HUES6 (cell line): Measurements from ENCODE around the gene ZNFX1.
A peak's percentile ranks its signal among the peaks of the same experiment; 100 is the strongest.

Experiments used
- H3K27ac ChIP-seq: 2 replicates; pipeline ENCODE4 v1.7.0; 2013; ENCODE audit warnings: low read depth, mild to moderate bottlenecking, low read length, inconsistent platforms
- H3K27me3 ChIP-seq: 2 replicates; pipeline ENCODE4 v1.6.1; 2013; ENCODE audit warnings: low read length; ENCODE audit not compliant: control insufficient read depth, insufficient read depth
- H3K36me3 ChIP-seq: 2 replicates; pipeline ENCODE4 v1.6.1; 2013; ENCODE audit warnings: low read length; ENCODE audit not compliant: control insufficient read depth, insufficient read depth
- H3K4me1 ChIP-seq: 2 replicates; pipeline ENCODE4 v1.6.1; 2013; ENCODE audit warnings: low read length; ENCODE audit not compliant: control insufficient read depth, insufficient read depth
- H3K4me3 ChIP-seq: 2 replicates; pipeline ENCODE4 v1.5.1; 2013; ENCODE audit warnings: low read depth, low read length
- H3K9ac ChIP-seq: one replicate; pipeline ENCODE4 v1.6.1; 2013; ENCODE audit warnings: mild to moderate bottlenecking, low read length
- H3K9me3 ChIP-seq: 2 replicates; pipeline ENCODE4 v1.6.1; 2013; ENCODE audit warnings: low read depth, low read length; ENCODE audit not compliant: control insufficient read depth, insufficient read depth

The ZNFX1 gene

GRCh38 chr20:49292010-49292409 lies 14.2 kb upstream of the ZNFX1 start:
- peaks cover 48% of the 10 kb centered on the region for H3K36me3 ChIP-seq
- no peak overlapping the region for H3K9ac ChIP-seq
- H3K4me1 ChIP-seq = peaks cover 20% of the 10 kb centered on the region
- no peaks in the 10 kb centered on the region for H3K27me3 ChIP-seq
- H3K4me3 ChIP-seq = no peak overlapping the region
- peak overlapping the region; percentile 35; the same call in 1 of the 2 replicates for H3K27ac ChIP-seq
- no peaks in the 10 kb centered on the region for H3K9me3 ChIP-seq

DNA sequence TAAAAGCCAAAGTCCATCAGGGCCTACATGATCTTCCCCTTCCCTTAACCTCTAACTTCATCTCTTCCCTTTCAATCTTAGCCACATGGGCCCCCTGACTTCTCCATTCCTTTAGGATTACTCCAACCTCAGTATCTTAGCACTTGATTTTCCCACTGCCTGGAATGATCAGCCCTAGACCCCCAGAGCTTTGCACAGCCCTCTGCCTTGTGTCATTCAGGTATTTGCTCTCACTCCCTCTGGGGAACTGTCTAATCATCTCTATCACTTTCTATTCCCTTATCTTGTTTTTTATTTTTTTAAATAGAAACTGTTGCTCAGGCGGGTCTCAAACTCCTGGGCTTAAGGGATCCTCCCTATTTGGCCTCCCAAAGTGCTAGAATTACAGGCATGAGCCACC lies 13.3 kb upstream of the ZNFX1 start:
- H3K36me3 ChIP-seq = peaks cover 56% of the 10 kb centered on the region

DNA sequence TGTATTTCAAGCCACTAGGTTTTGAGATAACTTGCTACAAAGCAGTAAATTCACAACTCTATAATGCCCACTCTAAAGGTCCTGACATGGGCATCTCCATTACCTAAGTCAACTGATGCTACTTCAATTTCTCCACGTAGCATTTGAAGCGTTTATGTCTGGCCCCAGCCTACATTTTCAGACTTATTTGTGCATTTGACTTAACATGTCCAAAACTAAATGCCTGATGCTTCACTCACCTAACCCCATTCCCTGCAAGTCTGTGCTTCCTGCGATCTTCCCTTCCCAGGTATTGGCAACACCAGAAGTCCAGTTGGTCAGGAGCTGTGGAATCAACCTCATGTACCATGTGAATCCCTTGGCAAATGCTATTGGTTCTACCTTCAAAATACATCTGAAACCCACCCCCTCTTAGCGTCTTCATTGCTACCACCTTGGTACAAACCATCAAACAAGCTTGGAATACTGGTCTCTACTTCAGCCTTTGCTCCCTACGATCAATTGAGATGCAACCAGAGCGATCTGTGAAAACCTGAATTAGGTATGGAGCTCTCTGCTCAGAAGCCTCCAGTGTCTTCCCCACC lies 12.8 kb upstream of the ZNFX1 start:
- Histone ChIP-seq H3K4me1 (peaks cover 24% of the 10 kb centered on the region), H3K4me3 (no peak overlapping the region), H3K9me3 (no peaks in the 10 kb centered on the region), H3K27me3 (no peaks in the 10 kb centered on the region), H3K27ac (peak overlapping the region; percentile 2; the same call in 1 of the 2 replicates), H3K9ac (no peak overlapping the region), H3K36me3 (peaks cover 61% of the 10 kb centered on the region)

More for the DNA sequence above, 13.3 kb upstream of the ZNFX1 start:
- H3K4me1 ChIP-seq = peaks cover 20% of the 10 kb centered on the region
- no peaks in the 10 kb centered on the region for H3K27me3 ChIP-seq
- H3K9me3 ChIP-seq = no peaks in the 10 kb centered on the region
- H3K9ac ChIP-seq = no peak overlapping the region
- no peak overlapping the region for H3K4me3 ChIP-seq
- no peak overlapping the region; the same call in 1 of the 2 replicates for H3K27ac ChIP-seq

DNA sequence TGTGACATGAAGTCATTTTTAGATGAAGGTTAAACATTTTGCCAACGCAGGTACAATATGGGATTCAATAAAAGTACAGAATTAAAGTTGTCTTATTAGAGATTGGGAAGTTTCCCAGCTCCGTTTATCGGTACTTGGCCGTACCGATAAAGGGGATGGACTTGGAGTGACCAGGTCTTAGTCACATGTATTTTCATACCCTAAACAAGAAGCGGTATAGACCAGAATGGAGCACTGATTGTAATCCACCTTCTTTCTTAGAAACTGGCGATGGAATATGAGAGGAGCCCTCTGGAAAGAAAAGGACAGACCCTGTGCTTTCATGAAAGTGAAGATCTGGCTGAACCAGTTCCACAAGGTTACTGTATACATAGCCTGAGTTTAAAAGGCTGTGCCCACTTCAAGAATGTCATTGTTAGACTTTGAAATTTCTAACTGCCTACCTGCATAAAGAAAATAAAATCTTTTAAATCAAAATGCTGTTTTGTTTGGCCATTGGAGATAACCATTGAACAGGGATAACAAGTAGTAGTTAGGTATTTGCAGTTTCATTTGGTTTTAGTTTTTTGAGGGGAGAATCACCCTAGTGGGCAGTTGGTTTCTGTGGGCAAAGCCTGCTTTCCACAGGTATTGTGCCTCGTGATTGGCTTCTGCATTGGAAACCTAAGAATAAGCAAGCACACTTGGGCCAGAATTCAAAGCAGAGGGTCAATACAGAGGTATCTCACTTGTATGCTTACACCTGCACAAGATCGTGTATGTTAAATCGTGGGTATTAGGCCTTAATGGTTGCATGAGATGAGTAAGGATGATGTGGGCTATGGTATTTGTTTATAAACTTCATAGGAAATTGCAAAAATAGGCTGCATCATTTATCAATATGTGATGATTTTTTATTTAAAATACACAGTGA lies 11.2 kb upstream of the ZNFX1 start:
- peaks cover 20% of the 10 kb centered on the region for H3K4me1 ChIP-seq
- no peaks in the 10 kb centered on the region for H3K9me3 ChIP-seq
- H3K4me3 ChIP-seq = no peak overlapping the region
- H3K27me3 ChIP-seq = no peaks in the 10 kb centered on the region
- H3K36me3 ChIP-seq = peaks cover 76% of the 10 kb centered on the region
- peak overlapping the region; percentile 1; the same call in 1 of the 2 replicates for H3K27ac ChIP-seq
- H3K9ac ChIP-seq = no peak overlapping the region

GRCh38 chr20:49288250-49288751 lies 10.4 kb upstream of the ZNFX1 start:
- peaks cover 84% of the 10 kb centered on the region for H3K36me3 ChIP-seq
- H3K4me3 ChIP-seq = no peak overlapping the region
- no peak overlapping the region for H3K9ac ChIP-seq
- H3K27me3 ChIP-seq = no peaks in the 10 kb centered on the region
- peak overlapping the region; percentile 58; the same call in 1 of the 2 replicates for H3K27ac ChIP-seq
- peaks cover 27% of the 10 kb centered on the region for H3K4me1 ChIP-seq
- no peaks in the 10 kb centered on the region for H3K9me3 ChIP-seq

DNA sequence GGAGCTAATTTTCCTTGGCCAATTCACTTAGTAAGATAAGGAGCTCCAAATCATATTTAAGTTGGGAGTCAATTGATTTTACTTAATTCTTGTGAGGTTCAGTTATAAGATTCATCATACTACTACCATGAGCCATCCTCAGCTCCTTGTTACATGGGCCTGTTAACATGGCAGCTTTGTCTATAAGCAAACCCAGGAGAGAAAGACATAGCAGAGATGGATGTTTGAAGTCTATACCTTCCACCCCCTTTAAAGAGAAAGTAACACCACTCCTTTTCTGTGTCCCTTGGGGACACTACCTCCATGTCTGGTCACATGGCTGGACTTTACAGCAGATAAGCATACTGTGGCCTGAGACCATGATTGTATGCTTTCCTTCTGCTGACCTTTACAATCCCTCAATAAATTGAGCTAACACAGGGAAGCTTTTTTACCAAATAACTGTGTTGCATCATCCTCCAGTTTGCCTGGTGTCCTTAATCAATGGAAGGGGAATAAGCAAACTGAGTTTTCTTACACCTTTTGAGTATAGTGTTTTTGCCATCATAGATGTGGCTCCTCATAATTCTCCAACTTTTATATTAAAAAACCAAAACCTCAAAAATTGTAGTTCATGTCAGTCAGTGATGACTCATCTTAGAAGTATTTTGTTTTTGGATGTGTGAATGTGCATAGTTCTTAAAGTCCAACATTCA lies 9.8 kb upstream of the ZNFX1 start:
- Histone ChIP-seq H3K9ac (peak overlapping the region; percentile 7), H3K9me3 (no peaks in the 10 kb centered on the region), H3K4me1 (peaks cover 32% of the 10 kb centered on the region), H3K27me3 (no peaks in the 10 kb centered on the region), H3K36me3 (peaks cover 90% of the 10 kb centered on the region), H3K27ac (peak overlapping the region; percentile 58), H3K4me3 (no peak overlapping the region)

- H3K9me3 ChIP-seq = no peaks in the 10 kb centered on the region
- peak overlapping the region; percentile 3 for H3K9ac ChIP-seq
- H3K27me3 ChIP-seq = no peaks in the 10 kb centered on the region
- H3K4me3 ChIP-seq = peak overlapping the region; percentile 42; the same call in 1 of the 2 replicates
- H3K4me1 ChIP-seq = peaks cover 37% of the 10 kb centered on the region
- H3K36me3 ChIP-seq = peaks cover 92% of the 10 kb centered on the region
- H3K27ac ChIP-seq = no peak overlapping the region
Observed at GRCh38 chr20:49286689-49287551, 9.1 kb upstream of the ZNFX1 start.

- Histone ChIP-seq H3K27me3 (no peaks in the 10 kb centered on the region), H3K9ac (peak overlapping the region; percentile 5), H3K27ac (peak overlapping the region; percentile 15; the same call in 1 of the 2 replicates), H3K9me3 (no peaks in the 10 kb centered on the region), H3K4me1 (peaks cover 39% of the 10 kb centered on the region), H3K4me3 (peak overlapping the region; percentile 42; the same call in 1 of the 2 replicates), H3K36me3 (peaks cover 94% of the 10 kb centered on the region)
Observed at GRCh38 chr20:49285813-49286494, 8.1 kb upstream of the ZNFX1 start.

- Histone ChIP-seq H3K9ac (no peak overlapping the region), H3K4me3 (peak overlapping the region; percentile 42), H3K36me3 (peaks cover 94% of the 10 kb centered on the region), H3K4me1 (peaks cover 39% of the 10 kb centered on the region), H3K27ac (0 out of 2 replicates have a peak overlapping the region, but pooled peaks have one; percentile 15), H3K9me3 (no peaks in the 10 kb centered on the region), H3K27me3 (no peaks in the 10 kb centered on the region)
Observed at GRCh38 chr20:49285233-49285668, 7.4 kb upstream of the ZNFX1 start.
